GM23248 (cell line): ENCODE data around the gene ZSCAN18. TPM values are rescaled to one million over a fixed set of nuclear protein-coding genes. Genes with fewer than 3 reads are reported as not detected.

Experiments
- DNase-seq: peaks from one replicate; pipeline ENCODE4 v3.0.0-alpha.2; 2015
- H2AFZ ChIP-seq: fragments of 200-600 bp; sonication (generic); 2 replicates; pipeline ENCODE4 v1.6.1; 2016; ENCODE audit warnings: antibody characterized with exemption
- H3F3A ChIP-seq: fragments of 200-600 bp; sonication (generic); 2 replicates; pipeline ENCODE4 v1.6.1; 2016; ENCODE audit warnings: mild to moderate bottlenecking, antibody characterized with exemption, mixed run types; ENCODE audit not compliant: insufficient read depth
- H3K27ac ChIP-seq: fragments of 200-600 bp; sonication (generic); 2 replicates; pipeline ENCODE4 v1.5.1; 2016; ENCODE audit warnings: mild to moderate bottlenecking
- H3K27me3 ChIP-seq: fragments of 200-600 bp; sonication (generic); replicated peaks from 2 replicates; pipeline ENCODE4 v1.6.1; 2016; ENCODE audit warnings: mild to moderate bottlenecking; ENCODE audit not compliant: insufficient read depth
- H3K36me3 ChIP-seq: fragments of 200-600 bp; sonication (generic); 2 replicates; pipeline ENCODE4 v1.6.1; 2016; ENCODE audit warnings: low read depth, mild to moderate bottlenecking
- H3K4me1 ChIP-seq: fragments of 200-600 bp; sonication (generic); 2 replicates; pipeline ENCODE4 v1.6.1; 2016; ENCODE audit warnings: mild to moderate bottlenecking; ENCODE audit not compliant: insufficient read depth
- H3K4me2 ChIP-seq: fragments of 200-600 bp; sonication (generic); one replicate; pipeline ENCODE4 v1.6.1; 2016; ENCODE audit warnings: mild to moderate bottlenecking; ENCODE audit not compliant: unreplicated experiment
- H3K4me3 ChIP-seq: fragments of 200-600 bp; sonication (generic); 2 replicates; pipeline ENCODE4 v1.5.1; 2016; ENCODE audit warnings: mild to moderate bottlenecking
- H3K79me2 ChIP-seq: fragments of 200-600 bp; sonication (generic); 2 replicates; pipeline ENCODE4 v1.6.1; 2016; ENCODE audit warnings: mild to moderate bottlenecking; ENCODE audit not compliant: insufficient read depth
- H3K9ac ChIP-seq: fragments of 200-600 bp; sonication (generic); 2 replicates; pipeline ENCODE4 v1.6.1; 2016; ENCODE audit warnings: mild to moderate bottlenecking
- H3K9me2 ChIP-seq: fragments of 200-600 bp; sonication (generic); 2 replicates; pipeline ENCODE4 v1.6.1; 2016; ENCODE audit warnings: mixed run types, mild to moderate bottlenecking, moderate library complexity; ENCODE audit not compliant: insufficient read depth
- H3K9me3 ChIP-seq: fragments of 200-600 bp; sonication (generic); one replicate; pipeline ENCODE4 v1.6.1; 2017; ENCODE audit warnings: low read depth
- H4K20me1 ChIP-seq: fragments of 200-600 bp; sonication (generic); 2 replicates; pipeline ENCODE4 v1.6.0; 2016; ENCODE audit not compliant: insufficient read depth
- EZH2 ChIP-seq: fragments of 200-600 bp; sonication (generic); IDR thresholded peaks from 2 replicates; pipeline ENCODE4 v1.6.1; 2018; ENCODE audit warnings: antibody characterized with exemption, mild to moderate bottlenecking; ENCODE audit not compliant: insufficient read depth, poor library complexity, severe bottlenecking
- EZH2phosphoT487 ChIP-seq: fragments of 200-600 bp; sonication (generic); IDR thresholded peaks from 2 replicates; pipeline ENCODE4 v1.6.1; 2018; ENCODE audit warnings: antibody characterized with exemption, moderate library complexity, mild to moderate bottlenecking, low read depth; ENCODE audit not compliant: insufficient read depth
- WGBS, 2 experiments: methylation state at CpG; one replicate each; pipeline ENCODE4 v1.1.6; 2015 to 2017; ENCODE audit warnings: low lambda C conversion rate in 2 of 2, low coverage in 1 of 2; ENCODE audit errors: missing lambda C conversion rate in 2 of 2; 5-methylcytosine and 5-hydroxymethylcytosine counted together
- in situ Hi-C: fragments of 300-500 bp; cut with MboI; formaldehyde crosslinking; loops from 2 replicates; pipeline ENCODE4 v1.15.0; 2020
- polyA plus RNA-seq: library from polyadenylated mRNA; unstranded; fragments of >200 nt; fragmentation: Nextera tagmentation; extraction: Ambion mirVana; gene quantifications from 2 replicates; pipeline ENCODE4 v1.2.1, GENCODE V29; 2016
- total RNA-seq: library from RNA; depleted of rRNA; stranded (reverse); fragments of >200 nt; shearing (Covaris generic); gene quantifications from 2 replicates; pipeline ENCODE4 v1.2.3, GENCODE V29; 2014

ZSCAN18 gene
- total and polyA plus RNA-seq, 2 experiments from 2014 or later: 19.0 to 52.6 TPM

- Histone ChIP-seq H3K9me2 (no peaks in the 10 kb centered on the region), H3K79me2 (no peaks in the 10 kb centered on the region), H2AFZ (peak overlapping the region; percentile 88), H3K27me3 (no peaks in the 10 kb centered on the region), H3K4me3 (peak overlapping the region; percentile 51), H3K36me3 (no peaks in the 10 kb centered on the region), H3K4me1 (no peaks in the 10 kb centered on the region), H3F3A (no peaks in the 10 kb centered on the region), H3K9me3 (no peaks in the 10 kb centered on the region), H3K27ac (no peak overlapping the region), H3K9ac (peak overlapping the region; percentile 52), H3K4me2 (peak overlapping the region; percentile 24), H4K20me1 (no peaks in the 10 kb centered on the region)
- in situ Hi-C loops: no loop called here
- WGBS, 2 experiments: 38 to 43% methylated on average over 37 of the region's 37 CpGs
- TF ChIP-seq EZH2phosphoT487: no peak
- TF ChIP-seq EZH2: no peak
- peak; percentile 47 for DNase-seq
These were observed 42.8 kb downstream of the ZSCAN18 start for GRCh38 chr19:58054901-58055874.

DNA sequence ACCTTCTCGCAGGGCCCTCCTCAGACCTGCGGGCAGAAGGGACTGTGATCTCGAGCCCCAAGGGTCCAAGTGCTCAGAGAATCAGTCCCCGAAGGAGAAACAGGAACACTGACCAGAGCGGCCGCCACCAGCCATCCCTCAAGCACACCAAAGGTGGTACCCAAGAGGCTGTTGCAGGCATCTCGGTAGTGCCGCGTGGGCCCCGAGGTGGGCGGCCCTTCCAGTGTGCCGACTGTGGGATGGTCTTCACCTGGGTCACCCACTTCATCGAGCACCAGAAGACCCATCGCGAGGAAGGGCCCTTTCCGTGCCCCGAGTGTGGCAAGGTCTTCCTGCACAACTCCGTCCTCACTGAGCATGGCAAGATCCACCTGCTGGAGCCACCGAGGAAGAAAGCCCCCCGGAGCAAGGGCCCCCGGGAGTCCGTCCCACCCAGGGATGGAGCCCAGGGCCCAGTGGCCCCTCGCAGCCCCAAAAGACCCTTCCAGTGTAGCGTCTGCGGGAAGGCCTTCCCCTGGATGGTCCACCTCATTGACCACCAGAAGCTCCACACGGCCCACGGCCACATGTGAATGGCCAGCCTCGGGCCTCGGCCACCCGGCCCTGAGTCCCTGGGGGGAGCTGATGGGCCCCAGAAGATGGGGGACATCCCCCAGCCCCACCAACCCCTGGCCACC lies 44.4 kb downstream of the ZSCAN18 start:
- 71 to 76% methylated on average over 23 to 30 of the region's 30 CpGs for whole genome bisulfite sequencing, 2 experiments

GRCh38 chr19:58052256-58052655 lies 45.8 kb downstream of the ZSCAN18 start:
- no peaks in the 10 kb centered on the region for H3K9me3 ChIP-seq

More for the DNA sequence above, 44.4 kb downstream of the ZSCAN18 start:
- Histone ChIP-seq H3K9me2 (no peaks in the 10 kb centered on the region), H3K79me2 (no peaks in the 10 kb centered on the region), H3K4me1 (no peaks in the 10 kb centered on the region), H3K36me3 (no peaks in the 10 kb centered on the region), H3K27me3 (no peaks in the 10 kb centered on the region), H2AFZ (no peak overlapping the region), H4K20me1 (no peaks in the 10 kb centered on the region), H3K27ac (no peak overlapping the region), H3K4me3 (no peak overlapping the region), H3K9me3 (no peaks in the 10 kb centered on the region), H3K9ac (no peak overlapping the region), H3K4me2 (no peak overlapping the region), H3F3A (no peaks in the 10 kb centered on the region)
- TF ChIP-seq EZH2: no peak
- no peak for TF ChIP-seq EZH2phosphoT487
- DNase-seq: no peak
- in situ Hi-C loops: no loop called here

DNA sequence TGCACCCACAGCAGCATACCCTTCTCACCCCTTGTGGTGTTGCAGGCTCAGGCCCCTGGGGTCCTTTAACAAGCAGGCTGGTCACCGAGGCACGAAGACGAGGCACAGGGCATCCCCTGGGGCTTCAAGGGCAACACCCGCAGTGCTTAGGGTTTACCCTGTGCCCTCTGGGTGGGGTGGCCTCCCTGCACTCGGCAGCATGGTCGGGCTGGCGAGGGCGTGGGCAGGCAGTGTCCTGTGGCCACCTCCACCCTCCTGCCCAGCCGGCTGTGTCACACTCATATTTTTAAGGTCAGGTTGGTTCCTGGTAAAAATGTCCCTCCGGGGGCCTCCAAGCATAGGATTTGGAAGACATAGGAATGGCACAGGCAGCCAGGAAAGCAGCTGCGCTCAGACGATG lies 50.4 kb downstream of the ZSCAN18 start:
- TF ChIP-seq EZH2 (no peak), EZH2phosphoT487 (no peak)
- Histone ChIP-seq H3K79me2 (no peaks in the 10 kb centered on the region), H3K9me2 (no peaks in the 10 kb centered on the region), H3K36me3 (no peaks in the 10 kb centered on the region), H3F3A (no peaks in the 10 kb centered on the region), H3K27me3 (no peaks in the 10 kb centered on the region), H2AFZ (no peak overlapping the region), H3K4me2 (no peak overlapping the region), H3K9ac (no peak overlapping the region), H3K4me3 (no peak overlapping the region), H3K4me1 (no peaks in the 10 kb centered on the region), H3K9me3 (no peaks in the 10 kb centered on the region), H3K27ac (no peak overlapping the region), H4K20me1 (no peaks in the 10 kb centered on the region)
- in situ Hi-C loops: no loop called here
- 52 to 59% methylated on average over 12 of the region's 12 CpGs for WGBS, 2 experiments
- DNase-seq: no peak

More at GRCh38 chr19:58052256-58052655, 45.8 kb downstream of the ZSCAN18 start:
- H3F3A ChIP-seq: no peaks in the 10 kb centered on the region
- H3K9ac ChIP-seq: no peak overlapping the region
- no peak overlapping the region for H2AFZ ChIP-seq
- no peaks in the 10 kb centered on the region for H3K79me2 ChIP-seq
- no peak for DNase-seq
- in situ Hi-C loops: no loop called here
- WGBS, 2 experiments: 81 to 82% methylated on average over 16 of the region's 16 CpGs
- no peak overlapping the region for H3K4me3 ChIP-seq
- no peak overlapping the region for H3K27ac ChIP-seq
- no peaks in the 10 kb centered on the region for H3K9me2 ChIP-seq
- no peaks in the 10 kb centered on the region for H3K4me1 ChIP-seq
- no peaks in the 10 kb centered on the region for H4K20me1 ChIP-seq
- no peak for TF ChIP-seq EZH2phosphoT487
- no peak for TF ChIP-seq EZH2
- H3K4me2 ChIP-seq: no peak overlapping the region
- no peaks in the 10 kb centered on the region for H3K27me3 ChIP-seq
- no peaks in the 10 kb centered on the region for H3K36me3 ChIP-seq
